HG02870 (cell line): Measurements from ENCODE around the gene SH3BGR.
A peak's percentile ranks its signal among the peaks of the same experiment; 100 is the strongest.

Source experiments
- ATAC-seq: cut with Tn5 transposase; IDR thresholded peaks from one replicate; pipeline ENCODE4 v1.9.1; 2021; ENCODE audit warnings: mild to moderate bottlenecking, moderate library complexity; ENCODE audit not compliant: unreplicated experiment

Gene SH3BGR

GRCh38 chr21:39511102-39511501 is 59.3 kb downstream of the SH3BGR start:
- ATAC-seq: no peak

DNA sequence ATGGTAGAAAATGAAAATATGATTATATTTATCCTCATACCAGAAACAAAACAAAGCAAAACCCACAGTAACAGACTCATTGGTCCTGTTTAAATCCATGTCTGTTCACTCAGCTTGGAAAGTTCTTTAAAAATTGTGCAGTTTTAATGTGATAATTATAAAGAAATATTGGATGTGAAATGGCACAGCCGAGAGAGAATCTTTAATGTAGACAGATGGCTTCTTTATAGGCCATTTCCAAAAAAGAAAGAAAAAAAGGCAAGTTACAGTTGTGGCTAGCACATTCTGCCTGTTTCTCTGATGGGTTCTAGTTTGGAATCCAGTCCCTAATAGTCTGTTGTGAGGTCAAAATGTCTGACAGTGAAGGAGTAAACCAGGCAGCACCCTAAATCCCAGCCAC is 62.0 kb downstream of the SH3BGR start:
- no peak for ATAC-seq

GRCh38 chr21:39515684-39516472 is 64.1 kb downstream of the SH3BGR start:
- no peak for ATAC-seq

DNA sequence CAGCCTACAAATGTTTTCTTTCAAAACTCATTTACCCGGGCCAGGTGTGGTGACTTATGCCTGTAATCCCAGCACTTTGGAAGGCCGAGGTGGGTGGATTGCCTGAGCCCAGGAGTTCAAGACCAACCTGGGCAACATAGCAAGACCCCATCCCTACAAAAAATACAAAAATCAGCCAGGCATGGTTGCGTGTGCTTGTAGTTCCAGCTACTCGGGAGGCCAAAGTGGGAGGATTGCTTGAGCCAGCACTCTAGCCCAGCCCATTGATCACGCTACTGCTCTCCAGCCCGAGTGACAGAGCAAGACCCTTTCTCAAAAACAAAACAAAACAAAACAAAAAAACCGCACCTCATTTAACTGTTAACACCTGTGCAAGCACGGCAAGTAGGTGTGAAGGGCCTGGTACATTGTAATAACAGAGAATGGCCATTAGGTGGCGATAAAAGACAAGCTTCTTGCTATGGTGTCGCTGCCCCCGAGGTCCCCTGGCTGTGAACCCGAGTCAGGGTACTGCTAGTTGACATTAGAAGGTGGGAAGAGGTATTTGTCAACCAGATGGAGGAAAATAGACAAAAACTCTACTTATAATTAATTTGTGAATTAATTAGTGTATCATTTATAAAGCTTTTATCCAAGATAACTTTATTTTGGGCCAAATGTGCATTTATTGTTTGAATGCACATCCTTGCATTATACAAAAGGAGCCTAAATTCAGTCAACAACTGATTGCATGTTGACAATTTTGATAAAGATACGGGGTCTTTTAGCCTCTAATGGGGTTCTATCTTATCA is 66.5 kb downstream of the SH3BGR start:
- ATAC-seq: peak; percentile 77

- no peak for ATAC-seq
These were observed 67.1 kb downstream of the SH3BGR start for GRCh38 chr21:39518847-39519210.

DNA sequence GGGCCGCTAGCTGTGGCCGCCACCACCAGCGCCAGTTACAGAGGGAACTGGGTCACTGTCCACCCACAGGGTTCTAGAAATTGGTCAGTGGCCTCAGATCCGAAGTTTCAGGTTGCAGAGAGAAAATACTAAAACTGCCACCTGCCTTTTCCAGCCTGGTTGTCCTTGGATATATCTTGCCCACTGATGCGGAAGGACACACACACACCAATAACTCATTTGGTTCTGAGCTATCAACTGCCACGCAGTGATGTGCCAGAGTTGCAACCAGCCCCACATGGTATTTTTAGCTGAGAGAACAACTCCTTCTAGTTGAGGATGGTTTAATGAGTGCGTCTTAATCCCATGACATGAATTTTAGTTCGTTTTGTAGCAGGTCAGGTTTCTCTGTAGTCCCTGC is 68.1 kb downstream of the SH3BGR start:
- ATAC-seq: no peak

GRCh38 chr21:39523399-39523798 is 71.6 kb downstream of the SH3BGR start:
- no peak for ATAC-seq

GRCh38 chr21:39523915-39524314 is 72.1 kb downstream of the SH3BGR start:
- no peak for ATAC-seq

DNA sequence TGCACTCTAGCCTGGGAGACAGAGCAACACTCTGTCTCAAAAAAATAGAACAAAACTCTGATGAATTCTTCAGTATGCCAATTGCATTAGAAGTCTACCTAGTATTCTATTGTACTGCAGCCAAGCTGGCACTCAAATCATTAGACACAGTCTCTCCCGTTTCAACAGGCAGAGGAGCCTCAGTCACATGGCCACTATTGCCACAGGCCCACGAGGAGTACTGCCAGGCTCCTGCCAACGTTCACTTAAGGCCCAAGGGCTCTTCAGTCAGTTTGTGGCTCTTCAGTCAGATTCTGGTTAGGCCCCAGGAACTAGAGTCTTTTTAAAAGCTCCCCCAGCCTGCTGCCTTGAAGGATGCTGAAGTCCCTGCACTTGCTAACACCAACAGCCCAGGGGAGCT is 73.4 kb downstream of the SH3BGR start:
- ATAC-seq: no peak

GRCh38 chr21:39525601-39526000 is 73.8 kb downstream of the SH3BGR start:
- ATAC-seq: no peak

DNA sequence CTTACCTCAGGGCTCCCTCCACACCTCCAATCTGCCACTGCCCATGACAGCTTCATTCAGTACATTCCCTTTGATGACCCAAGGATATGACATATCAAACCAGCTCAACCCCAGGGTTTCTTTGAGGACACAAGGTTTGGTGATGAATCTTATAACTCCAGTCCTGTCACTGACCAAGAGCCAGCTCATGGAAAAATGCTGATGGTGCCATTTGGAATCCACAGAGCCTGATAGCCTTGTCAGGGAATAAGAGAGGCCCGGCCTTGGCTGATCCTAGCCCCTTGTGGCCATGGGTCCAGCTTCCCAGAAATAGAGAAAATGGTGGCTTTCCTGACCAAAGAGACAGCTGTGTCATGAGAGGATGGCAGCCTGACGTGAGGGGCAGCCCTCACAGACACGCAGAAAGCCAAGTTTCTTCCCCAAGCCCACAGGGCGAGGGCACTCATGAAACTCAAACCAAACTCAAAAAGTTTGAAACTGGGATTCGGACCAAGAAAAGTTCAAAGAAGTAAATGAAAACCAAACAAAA is 75.4 kb downstream of the SH3BGR start:
- ATAC-seq: no peak

DNA sequence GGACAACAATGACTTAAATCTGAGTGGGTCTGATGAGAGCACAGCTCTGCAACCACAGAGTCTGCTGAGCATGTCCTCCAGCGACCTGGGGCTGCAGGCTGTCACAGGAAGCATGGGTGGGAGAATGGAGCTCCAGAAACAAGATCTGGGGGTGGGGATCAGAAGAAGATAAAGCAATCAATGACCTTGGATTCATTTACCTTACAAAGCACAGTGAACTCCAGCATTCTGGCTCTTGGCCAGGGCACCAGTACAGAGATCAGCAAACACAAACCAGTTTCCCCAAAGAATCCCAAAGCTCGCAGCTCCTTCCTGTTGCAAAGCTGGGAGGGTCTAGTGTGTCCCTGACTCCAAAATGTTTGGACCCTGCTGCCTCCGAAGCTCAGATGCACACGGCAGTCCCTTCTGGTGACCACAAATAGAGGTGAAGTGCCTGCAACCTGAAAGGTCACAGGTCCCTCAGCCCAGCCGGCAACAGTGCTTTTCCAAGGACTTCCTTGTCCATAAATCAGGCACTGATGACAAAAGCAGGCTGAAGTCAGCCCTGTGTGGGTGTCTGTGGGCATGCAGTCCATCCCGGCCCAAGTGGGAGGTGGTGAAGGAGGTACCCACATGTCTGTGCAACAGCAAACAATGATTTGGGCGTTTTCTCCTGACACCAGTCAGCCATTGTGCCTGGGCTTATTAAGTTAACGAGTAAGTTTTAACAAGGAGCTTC is 76.1 kb downstream of the SH3BGR start:
- ATAC-seq: no peak

GRCh38 chr21:39529026-39529425 is 77.3 kb downstream of the SH3BGR start:
- no peak for ATAC-seq

GRCh38 chr21:39531064-39531463 is 79.3 kb downstream of the SH3BGR start:
- no peak for ATAC-seq

GRCh38 chr21:39531840-39532239 is 80.1 kb downstream of the SH3BGR start:
- no peak for ATAC-seq

- ATAC-seq: no peak
These were observed 82.0 kb downstream of the SH3BGR start for GRCh38 chr21:39533545-39534380.

- no peak for ATAC-seq
These were observed 84.1 kb downstream of the SH3BGR start for GRCh38 chr21:39535646-39536437.

DNA sequence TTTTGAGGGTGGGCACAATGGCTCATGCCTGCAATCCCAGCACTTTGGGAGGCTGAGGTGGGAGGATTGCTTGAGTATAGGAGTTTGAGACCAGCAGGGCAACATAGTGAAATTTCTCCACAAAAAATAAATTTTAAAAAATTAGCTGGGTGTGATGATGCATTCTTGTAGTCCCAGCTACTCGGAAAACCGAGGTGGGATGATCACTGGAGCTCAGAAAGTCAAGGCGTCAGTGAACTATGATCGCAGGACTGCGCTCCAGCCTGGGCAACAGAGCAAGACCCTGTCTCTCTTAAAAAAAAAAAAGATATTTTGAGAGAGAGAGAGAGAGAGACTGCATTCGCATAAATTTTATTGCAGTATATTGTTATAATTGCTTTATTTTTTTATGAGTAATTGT is 85.1 kb downstream of the SH3BGR start:
- ATAC-seq: no peak

- no peak for ATAC-seq
These were observed 85.8 kb downstream of the SH3BGR start for GRCh38 chr21:39537571-39537970.
